Germinal center (tissue), 1 donor: ENCODE results near the gene CDK14.
"Not testable (repeated sequence)": the region's sequence is repeated elsewhere in the genome, so short reads cannot be mapped to it uniquely, and the experiment has no call there.

Experiments
- DNase-seq: peaks from one replicate; pipeline ENCODE4 v3.0.0; 2012; ENCODE audit warnings: mixed read lengths, low spot score

Gene CDK14

DNA sequence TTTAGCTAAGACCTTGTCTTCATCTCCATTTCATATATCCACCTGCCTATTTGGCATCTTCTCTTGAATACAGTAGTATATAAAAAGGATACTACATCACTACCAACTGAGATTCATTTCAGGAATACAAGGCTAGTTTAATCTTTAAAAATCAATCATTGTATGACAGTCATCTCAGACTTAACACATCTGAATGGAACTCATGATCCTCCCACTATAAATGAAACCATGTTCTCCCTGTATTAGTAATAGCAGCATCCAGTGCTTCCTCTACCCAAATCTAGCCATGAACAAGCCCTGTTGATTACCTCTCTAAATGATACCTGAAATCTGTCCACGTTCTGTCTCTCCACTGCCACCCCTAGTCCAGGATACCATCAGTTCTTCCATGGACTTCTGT, 196.2 kb downstream of the CDK14 start:
- DNase-seq: no peak

DNA sequence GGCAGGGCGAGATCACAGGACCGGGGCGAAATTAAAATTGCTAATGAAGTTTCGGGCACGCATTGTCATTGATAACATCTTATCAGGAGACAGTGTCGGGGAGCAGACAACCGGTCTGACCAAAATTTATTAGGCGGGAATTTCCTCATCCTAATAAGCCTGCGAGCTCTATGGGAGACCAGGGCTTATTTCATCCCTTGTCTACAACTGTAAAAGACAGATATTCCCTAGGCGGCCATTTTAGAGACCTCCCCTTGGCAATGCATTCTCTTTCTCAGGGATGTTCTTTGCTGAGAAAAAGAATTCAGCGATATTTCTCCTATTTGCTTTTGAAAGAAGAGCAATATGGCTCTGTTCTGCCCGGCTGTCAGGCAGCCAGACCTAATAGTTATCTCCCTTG, 198.1 kb downstream of the CDK14 start:
- not testable (repeated sequence) for DNase-seq

DNA sequence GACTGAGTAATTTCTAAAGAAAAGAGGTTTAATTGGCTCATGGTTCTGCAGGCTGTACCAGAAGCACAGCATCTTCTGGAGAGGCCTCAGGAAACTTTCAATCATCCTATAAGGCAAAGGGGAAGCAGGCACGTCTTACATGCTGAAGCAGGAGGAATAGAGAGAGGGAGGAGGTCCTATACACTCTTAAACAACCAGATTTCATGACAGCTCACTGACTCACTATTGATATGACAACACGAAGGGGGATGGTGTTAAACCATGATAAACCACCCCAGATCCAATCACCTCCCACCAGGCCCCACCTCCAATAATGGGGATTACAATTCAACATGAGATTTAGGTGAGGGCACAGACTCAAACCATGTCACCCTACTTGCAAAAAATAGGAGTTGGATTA, 201.5 kb downstream of the CDK14 start:
- DNase-seq: no peak

DNA sequence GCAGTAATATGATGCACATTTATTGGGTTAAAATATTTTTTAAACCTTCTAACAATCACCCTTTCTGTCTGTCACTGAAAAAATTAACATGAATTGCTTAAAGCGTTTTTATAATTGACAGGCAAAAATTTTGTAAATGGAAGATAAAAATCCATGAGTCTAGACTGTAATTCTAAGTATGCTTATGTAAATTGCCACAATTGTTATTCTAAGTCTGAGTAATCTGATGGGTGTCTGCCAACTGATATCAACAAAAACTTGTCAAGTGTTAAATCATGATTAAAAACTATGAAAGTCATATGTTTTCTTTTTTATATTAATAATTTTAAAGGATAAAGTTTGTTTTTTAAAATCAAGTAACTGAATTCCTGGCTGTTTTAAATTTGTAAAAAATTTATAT, 208.2 kb downstream of the CDK14 start:
- no peak for DNase-seq

DNA sequence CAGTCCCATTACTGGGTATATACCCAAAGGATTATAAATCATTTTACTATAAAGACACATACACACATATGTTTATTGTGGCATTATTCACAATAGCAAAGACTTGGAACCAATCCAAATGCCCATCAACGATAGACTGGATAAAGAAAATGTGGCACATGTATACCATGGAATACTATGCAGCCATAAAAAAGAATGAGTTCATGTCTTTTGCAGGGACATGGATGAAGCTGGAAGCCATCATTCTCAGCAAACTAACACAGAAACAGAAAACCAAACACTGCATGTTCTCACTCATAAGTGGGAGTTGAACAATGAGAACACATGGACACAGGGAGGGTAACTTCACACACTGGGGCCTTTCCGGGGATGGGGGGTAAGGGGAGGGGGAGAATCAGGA, 219.4 kb downstream of the CDK14 start:
- DNase-seq: not testable (repeated sequence)

DNA sequence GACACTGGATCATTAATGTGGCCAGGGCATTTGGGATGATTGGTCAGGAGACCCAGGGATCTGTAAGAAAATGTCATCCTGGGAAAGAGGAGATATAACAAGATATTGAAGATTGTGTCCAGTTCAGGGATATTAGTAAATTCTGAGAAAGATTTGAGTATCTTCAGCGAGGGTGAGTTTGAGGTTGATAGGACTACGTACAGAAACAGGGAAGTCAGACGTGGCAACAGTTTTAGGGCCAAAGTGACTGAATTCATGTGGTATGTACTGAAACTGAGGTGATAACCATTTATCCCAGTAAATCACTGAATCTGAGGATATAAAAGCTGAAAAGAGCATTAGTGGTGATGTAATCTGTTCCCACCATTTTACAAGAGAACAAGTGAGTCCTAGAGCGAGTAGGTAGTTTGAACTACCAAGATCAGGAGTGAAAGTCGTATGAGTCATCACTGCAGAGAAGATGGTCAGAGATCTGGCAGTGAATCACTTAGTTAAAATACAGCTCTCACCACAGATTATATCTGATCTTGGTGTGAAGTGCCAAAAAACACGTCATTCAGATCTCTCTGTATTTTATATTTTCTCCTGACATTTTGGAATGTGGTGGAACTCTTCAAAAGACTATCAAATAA, 220.5 kb downstream of the CDK14 start:
- no peak for DNase-seq

DNA sequence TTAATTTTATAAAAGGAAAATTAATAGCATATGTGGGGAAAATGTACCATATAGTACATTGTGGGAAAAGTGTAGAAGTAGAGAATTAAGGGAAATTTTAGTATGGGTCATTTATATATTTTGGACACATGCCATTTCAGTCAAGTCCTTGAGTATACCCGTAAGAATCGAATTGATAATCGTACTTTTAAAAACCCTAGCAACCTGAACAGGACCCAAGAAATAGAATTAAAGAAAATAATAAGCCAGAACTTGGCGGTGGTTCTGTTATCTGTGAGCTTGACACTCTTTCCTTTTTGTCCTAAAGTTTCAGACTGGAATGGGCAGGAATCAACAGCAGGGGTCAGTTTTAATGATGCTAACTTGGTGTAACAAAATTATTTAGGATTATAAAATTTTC, 221.0 kb downstream of the CDK14 start:
- no peak for DNase-seq

DNA sequence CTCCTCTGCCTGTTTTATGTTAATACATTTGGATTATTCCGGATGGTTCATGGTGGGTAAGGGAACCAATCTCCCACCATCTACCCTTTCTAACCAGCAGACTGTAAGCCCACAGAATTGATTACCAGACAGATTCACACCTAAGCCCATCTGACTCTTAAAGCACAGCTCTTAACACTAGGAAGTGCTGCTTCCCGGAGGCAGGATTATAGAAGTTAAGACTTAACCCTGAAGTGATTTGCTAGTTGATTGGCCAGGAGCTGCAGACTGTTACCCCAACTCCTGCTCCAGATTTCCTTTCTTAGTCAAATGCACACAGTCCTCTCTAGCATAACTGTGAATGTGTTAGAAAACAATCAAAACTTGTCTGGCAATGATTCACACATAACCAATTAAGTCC, 221.7 kb downstream of the CDK14 start:
- DNase-seq: no peak

DNA sequence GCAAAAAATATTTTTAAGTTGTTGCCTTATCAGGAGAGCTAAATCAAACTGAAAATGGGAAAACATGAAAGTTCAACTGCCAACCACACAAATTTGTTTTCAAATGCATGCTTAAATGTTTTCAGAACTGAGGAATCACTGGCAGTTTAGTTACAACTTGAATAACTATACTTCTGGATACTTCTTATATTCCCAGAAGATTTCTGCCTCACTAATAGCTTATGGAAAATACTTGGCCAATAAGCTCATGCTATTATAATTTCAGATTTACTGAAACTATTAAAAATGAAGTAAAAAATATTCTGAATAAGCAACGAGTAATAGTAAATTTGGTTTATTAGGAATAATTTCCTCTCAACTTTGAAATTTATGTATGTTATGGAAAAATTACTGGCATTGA, 222.2 kb downstream of the CDK14 start:
- no peak for DNase-seq

DNA sequence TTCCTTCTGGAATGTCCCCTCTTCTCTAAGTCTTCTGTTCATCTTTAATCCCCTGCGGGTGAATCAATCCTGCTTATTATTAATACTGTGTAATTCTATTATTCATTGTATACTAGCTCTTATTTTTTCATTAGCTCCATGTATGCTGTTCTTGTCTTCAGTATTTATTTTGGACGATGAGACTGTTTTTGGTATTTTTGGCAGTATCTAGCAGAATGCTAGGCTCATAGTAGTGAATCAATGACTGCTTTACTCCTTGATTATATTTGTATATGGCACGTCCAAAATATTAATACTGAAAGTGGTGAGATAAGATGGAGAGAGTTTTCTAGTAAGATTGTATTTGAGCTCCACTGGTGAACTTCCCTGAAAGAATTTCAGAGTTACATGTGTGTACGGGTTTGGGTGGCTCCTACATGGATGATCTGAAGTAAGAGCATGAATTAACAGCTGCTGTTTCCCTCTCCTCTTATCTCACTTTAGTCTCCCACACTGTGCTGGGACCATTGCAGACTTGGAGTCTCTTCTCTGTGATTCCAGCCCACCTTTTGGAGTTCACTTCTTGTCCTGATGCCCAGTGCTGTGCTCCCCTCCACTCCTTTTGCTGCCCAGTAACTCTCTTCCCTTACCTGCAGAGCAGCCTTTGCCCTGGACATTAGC, 226.0 kb downstream of the CDK14 start:
- no peak for DNase-seq

DNA sequence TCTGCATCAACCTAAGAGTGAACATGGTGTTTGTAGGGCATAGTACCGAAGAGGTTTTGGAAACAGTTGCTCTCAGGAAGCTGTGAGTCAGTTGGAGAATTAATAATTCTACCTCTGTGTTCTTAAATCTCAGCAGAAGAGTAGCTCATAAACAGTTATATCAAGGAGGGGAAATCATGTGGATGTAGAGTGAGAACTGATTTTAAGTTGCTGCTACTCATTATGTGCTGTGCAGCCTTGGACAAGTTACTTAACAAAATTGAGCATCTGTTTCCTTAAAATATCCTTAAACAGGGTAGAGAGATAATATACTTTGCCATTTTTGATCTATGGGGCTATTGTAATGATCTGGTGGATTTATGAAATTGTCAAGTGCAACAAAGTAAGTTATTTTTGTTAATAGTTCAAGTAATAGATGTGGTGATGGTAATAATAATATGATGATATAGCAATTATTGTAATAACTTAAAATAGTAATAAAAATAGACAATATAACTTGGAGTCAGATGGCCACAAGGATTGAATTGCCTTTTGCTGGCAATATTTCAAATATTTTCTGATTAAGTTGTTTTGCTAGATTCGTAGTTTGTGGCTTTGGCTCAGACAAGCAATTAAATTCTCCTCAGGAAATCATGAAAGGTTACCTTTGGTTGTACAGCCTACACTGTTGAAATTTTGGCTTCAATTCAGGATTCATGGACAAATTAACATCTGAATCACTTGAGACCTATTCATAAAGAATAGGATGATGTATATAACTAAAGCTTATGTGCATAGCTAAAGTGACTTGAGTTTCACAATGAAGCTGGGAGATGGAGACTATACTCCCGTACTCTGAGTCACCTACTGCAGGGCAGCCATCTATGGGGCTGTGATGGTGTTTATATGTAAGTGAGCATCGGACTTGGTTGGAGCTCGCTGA, 228.5 kb downstream of the CDK14 start:
- no peak for DNase-seq

DNA sequence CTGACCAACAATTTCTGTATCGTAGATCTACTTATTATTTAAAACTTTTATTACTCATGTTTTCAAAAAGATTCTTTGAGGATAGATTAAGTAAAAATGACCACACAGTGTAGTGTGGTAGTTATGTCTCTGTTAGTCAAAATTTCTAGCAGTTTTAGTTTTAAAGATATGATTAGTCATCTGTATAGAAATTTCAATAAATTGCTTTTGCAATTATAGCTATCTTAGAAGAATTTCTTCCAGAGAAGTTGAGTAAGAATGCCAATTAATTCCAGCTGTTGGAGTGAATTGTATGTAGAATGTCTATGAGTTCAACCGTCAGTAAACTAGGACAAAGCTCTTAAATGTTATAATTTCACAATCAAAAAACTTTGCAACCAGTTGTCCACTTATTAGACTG, 229.7 kb downstream of the CDK14 start:
- DNase-seq: no peak

DNA sequence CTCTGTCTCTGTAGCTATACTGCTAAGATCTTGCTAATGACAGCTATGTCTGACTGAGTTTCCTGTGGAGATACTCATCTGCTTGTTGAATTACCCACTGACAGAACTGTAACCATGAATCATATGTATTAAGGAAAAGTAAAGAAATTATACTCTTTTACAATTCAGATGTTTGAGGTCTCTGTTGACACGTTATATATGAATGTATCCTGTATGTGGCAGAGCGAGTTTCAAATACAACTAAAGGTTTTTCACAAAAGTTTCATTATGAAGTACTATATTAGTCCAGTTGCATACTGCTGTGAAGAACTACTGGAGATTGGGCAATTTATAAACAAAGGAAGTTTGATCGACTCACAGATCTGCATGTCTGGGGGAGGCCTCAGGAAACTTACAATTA, 232.5 kb downstream of the CDK14 start:
- DNase-seq: no peak

DNA sequence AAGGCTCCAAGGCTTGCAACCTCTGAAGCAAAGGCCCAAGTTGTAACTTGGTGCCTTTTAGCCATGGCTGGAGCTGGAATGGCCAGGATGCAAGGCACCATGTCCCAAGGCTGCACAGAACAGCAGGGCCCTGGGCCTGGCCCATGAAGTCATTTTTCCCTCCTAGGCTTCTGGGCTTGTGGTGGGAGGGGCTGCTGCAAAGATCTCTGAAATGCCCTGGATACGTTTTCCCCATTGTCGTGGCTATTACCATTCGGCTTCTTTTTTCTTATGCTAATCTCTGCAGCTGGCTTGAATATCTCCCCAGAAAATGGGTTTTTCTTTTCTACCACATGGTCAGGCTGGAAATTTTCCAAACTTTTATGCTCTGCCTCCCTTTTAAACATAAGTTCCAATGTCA, 234.2 kb downstream of the CDK14 start:
- no peak for DNase-seq

DNA sequence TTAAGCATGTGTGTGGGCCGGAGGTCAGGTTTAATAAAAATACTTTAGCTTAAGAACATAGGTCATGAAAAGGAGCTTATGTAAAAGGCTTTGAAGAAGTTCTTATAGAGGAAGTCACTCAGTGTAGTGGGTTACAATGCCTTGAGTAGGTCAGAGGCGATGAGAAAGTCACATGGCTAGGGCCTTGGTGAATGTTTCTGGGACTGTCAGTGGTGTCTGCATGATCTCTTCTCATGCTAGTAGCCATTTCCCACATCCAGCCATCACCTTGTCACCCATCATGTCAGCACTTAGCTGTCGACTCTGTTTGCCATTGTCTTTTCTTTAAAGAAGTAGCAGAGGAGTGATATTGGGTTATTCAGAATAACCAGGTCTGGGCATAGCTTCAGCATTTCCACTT, 236.6 kb downstream of the CDK14 start:
- DNase-seq: no peak

DNA sequence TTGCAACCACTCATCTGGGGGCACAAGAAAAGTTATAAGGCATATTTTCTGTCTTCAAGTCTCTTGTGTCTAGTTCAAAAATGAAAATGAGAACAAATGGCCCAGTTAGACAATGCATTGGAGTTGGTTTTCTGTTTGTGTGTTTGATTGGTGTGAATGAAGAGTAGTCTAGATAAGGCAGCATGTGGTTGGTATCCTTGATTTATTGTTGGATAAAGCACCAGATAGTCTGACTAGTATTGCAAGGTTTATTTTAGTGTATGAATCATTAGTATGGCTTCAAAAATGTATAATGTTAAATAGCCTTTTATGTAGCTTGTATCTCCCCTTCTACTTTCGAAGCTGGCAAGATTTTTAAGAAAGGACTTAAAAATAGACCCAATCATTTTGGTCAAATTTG, 237.3 kb downstream of the CDK14 start:
- no peak for DNase-seq

DNA sequence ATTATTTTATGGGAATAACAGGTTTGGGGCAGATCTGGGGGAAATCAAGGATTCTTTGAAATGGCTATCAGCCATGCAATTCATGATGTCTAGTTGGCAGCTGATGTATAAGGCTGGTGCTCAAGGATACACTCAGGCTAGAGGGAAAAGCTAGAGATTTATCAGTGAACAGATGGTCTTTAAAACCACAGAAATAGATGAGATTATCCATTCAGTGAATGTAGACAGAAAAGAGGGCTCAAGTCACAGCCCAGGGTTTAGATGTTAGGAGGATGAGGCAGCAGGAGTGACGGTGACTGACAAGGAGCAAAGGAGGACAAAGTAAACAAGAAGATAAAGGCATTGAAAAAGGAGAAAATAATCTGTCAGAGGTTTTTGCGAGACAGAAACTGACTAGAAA, 238.7 kb downstream of the CDK14 start:
- DNase-seq: no peak

DNA sequence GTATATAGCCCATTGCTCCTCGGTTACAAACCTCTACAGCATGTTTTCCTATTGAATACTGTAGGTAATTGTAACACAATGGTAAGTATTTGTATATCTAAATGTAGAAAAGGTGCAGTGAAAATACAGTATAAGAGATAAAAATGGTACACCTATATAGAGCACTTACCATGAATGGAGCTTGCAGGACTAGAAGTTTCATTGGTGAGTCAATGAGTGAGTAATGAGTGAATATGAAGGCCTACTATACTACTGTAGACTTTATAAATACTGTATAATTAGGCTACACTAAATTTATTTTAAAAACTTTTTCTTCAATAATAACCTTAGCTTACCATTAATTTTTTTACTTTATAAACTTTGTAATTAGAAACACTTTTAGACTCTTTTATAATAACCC, 239.7 kb downstream of the CDK14 start:
- no peak for DNase-seq

DNA sequence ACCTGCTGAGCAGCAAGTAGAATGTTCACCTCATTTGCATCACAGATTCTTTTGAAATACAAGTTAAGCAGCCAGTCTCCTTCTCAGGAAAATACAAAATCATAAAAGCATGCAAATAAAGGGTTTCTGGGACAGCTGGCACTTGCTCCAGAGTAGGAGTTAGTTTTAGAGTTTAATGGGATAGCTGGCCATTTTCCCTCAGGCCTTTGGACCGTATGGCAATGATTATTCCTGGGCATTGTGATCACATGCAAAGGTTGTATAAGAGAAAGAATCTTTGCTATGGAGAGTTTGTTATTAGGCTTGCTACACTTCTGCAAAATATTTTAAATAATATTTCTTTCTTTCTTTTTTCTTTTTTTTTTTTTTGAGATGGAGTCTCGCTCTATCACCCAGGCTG, 240.8 kb downstream of the CDK14 start:
- DNase-seq: no peak

DNA sequence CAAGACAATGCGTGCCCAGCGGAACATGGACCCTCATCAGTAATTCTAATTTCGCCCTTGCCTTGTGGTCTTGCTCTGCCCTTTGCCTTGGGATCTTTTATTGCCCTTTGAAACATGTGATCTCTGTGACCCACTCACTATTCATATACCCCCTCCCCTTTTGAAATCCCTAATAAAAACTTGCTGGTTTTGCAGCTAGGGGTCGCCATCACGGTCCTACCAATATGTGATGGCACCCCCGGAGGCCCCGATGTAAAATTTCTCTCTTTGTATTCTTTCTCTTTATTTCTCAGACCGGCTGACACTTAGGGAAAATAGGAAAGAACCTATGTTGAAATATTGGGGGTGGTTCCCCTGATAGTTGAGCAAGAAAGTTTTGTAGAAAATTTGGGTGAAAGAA, 242.7 kb downstream of the CDK14 start:
- DNase-seq: no peak

DNA sequence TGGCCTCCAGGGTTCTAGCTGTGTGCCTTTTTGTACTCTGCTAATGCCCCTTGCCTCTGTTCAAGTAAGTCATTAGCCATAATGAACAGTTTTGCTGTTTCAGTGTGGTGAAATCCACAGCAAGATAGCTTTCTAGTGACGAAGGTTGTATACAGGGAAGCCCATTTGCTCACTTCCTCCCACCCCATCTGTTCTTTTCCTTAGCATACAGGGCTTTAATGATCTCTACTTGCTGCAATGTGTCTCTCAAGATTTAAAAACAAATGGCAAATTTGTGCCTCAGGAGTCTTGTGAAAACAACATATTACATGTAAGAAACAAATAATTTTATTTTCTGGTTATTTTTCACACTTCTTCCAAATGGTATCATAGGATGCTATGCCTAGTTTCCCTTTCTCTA, 243.2 kb downstream of the CDK14 start:
- DNase-seq: no peak

DNA sequence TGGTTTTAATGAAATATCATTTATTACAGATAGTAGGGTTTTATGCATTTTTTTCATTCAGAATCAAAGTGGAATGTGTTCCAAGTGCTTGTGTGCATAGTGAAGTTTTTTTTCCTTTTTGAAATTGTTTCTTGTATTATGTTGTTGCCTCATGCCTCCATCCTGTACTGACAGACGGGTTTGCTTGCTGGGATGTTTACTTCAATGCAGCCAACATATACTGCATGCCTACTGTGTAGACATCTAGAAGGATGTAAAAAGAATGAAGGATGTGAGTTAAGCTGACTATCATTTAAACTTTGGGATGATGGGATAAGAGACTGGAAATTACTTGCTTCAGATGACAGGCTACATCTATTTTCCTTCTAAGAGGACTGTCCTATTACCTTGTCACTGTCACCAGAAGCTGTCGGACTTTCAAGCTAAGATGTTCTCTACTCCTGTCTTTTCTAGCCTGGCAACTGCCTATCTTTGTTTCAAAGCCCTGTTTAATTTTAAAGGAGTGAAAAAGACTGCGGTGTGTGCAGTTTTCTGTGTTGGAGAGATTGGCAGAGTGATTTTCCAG, 243.7 kb downstream of the CDK14 start:
- DNase-seq: no peak
